K562 (cell line): ENCODE results near the gene CYP46A1. TPM values are rescaled to one million over a fixed set of nuclear protein-coding genes. Genes with fewer than 3 reads are reported as not detected.

Experiments used
- E2F8 ChIP-seq: fragments of 450-650 bp; IDR thresholded peaks from 2 replicates; pipeline ENCODE4 v1.7.1; 2018; ENCODE audit warnings: mild to moderate bottlenecking, low read depth; ENCODE audit not compliant: partially characterized antibody
- HOXB6 ChIP-seq: fragments of 250-450 bp; sonication (Bioruptor Pico); IDR thresholded peaks from 2 replicates; pipeline ENCODE4 v1.5.1; 2022; ENCODE audit warnings: mild to moderate bottlenecking, borderline replicate concordance
- MAX ChIP-seq: sonication (generic); formaldehyde crosslinking; IDR thresholded peaks from 2 replicates; pipeline ENCODE4 v1.9.0; 2022; ENCODE audit warnings: mild to moderate bottlenecking, missing genetic modification reagents
- MAZ ChIP-seq, 2 experiments: fragments of 450-650 bp in 1 of 2; sonication (generic) in 1 of 2; formaldehyde crosslinking; IDR thresholded peaks in 1 of 2; conservative IDR thresholded peaks in 1 of 2; 2 replicates each; pipeline versions ENCODE4 v1.4.0 to v1.5.0; 2020; ENCODE audit warnings: mild to moderate bottlenecking in 1 of 2, missing genetic modification reagents in 1 of 2
- MEF2A ChIP-seq: IDR thresholded peaks from 2 replicates; pipeline ENCODE4 v1.6.1; 2011; ENCODE audit warnings: low read depth, mild to moderate bottlenecking, low read length, moderate library complexity; ENCODE audit not compliant: control insufficient read depth
- NFE2L1 ChIP-seq: fragments of 450-650 bp; IDR thresholded peaks from 2 replicates; pipeline ENCODE4 v1.6.1; 2016; ENCODE audit warnings: missing genetic modification characterization, low read depth, mild to moderate bottlenecking, missing compliant biosample characterization, moderate library complexity, borderline replicate concordance
- SMAD2 ChIP-seq: fragments of 150-350 bp; IDR thresholded peaks from 2 replicates; pipeline ENCODE4 v1.6.1; 2014; ENCODE audit warnings: low read depth, mild to moderate bottlenecking, low read length
- TARDBP ChIP-seq: fragments of 450-650 bp; IDR thresholded peaks from 2 replicates; pipeline ENCODE4 v1.6.1; 2016
- TFAM ChIP-seq: fragments of 250-450 bp; sonication (Bioruptor Pico); conservative IDR thresholded peaks from 2 replicates; pipeline ENCODE4 v1.5.0; 2021; ENCODE audit warnings: mild to moderate bottlenecking, moderate library complexity
- ZNF76 ChIP-seq: fragments of 250-450 bp; sonication (Bioruptor Pico); IDR thresholded peaks from 2 replicates; pipeline ENCODE4 v1.4.0; 2020; ENCODE audit warnings: mild to moderate bottlenecking, moderate library complexity, borderline replicate concordance
- polyA plus RNA-seq, 8 experiments: library from polyadenylated mRNA; depleted of rRNA in 4 of 8; stranded (reverse) in 5 of 8; unstranded in 3 of 8; fragments of >200 nt; fragmentation: Nextera tagmentation in 2 of 8; fragmentation: Illumina TruSeq in 1 of 8; extraction: Ambion mirVana in 2 of 8; extraction: Trizol in 1 of 8; gene quantifications; 2 replicates each; pipeline versions ENCODE4 v1.2.1 to v1.2.3, GENCODE V29; 2011 to 2014; ENCODE audit warnings: inconsistent platforms in 1 of 8, missing spikeins in 1 of 8
- total RNA-seq, 7 experiments: library from RNA; depleted of rRNA in 6 of 7; stranded (reverse); fragments of >200 nt in 6 of 7; fragmentation: Illumina TruSeq in 2 of 7; extraction: Trizol in 2 of 7; gene quantifications; 2 replicates each; pipeline versions ENCODE4 v1.2.1 to v1.2.3, GENCODE V29; 2011 to 2021; ENCODE audit warnings: low replicate concordance in 1 of 7

Gene CYP46A1
- total and polyA plus RNA-seq, 9 of the 15 experiments (the other 6 are each of a cell fraction or from before 2014, with no cell fraction given) = not detected

GRCh38 chr14:99682809-99683618, 1.1 kb upstream of the CYP46A1 start (continued):
- TF ChIP-seq E2F8 = peak; percentile 19
- TF ChIP-seq ZNF76 = no peak
- no peak for TF ChIP-seq TFAM (CRISPR knock-in tag)
- TF ChIP-seq MEF2A = no peak
- TF ChIP-seq TARDBP = no peak
- no peak for TF ChIP-seq MAX (CRISPR knock-in tag)
- no peak for TF ChIP-seq HOXB6
- TF ChIP-seq SMAD2 = no peak
- no peak; a peak in 2 of 4 replicates for TF ChIP-seq MAZ (CRISPR knock-in tag; conservative IDR thresholded peaks at IDR 0.05 in 1 of 2, IDR thresholded peaks at IDR 0.05 in 1 of 2)
- TF ChIP-seq NFE2L1 (tag) = no peak
